Activated T-cell treated with anti-CD3 and anti-CD28 coated beads for 24 hours (primary cell): Measurements from ENCODE around the gene IL16.

Experiments used
- DNase-seq: peaks from one replicate; pipeline ENCODE4 v3.0.0-alpha.2; 2020; ENCODE audit warnings: low read depth

IL16 gene

GRCh38 chr15:81174792-81175327, 21.8 kb upstream of the IL16 start:
- DNase-seq, result no peak

GRCh38 chr15:81175496-81175895, 21.2 kb upstream of the IL16 start:
- no peak for DNase-seq

DNA sequence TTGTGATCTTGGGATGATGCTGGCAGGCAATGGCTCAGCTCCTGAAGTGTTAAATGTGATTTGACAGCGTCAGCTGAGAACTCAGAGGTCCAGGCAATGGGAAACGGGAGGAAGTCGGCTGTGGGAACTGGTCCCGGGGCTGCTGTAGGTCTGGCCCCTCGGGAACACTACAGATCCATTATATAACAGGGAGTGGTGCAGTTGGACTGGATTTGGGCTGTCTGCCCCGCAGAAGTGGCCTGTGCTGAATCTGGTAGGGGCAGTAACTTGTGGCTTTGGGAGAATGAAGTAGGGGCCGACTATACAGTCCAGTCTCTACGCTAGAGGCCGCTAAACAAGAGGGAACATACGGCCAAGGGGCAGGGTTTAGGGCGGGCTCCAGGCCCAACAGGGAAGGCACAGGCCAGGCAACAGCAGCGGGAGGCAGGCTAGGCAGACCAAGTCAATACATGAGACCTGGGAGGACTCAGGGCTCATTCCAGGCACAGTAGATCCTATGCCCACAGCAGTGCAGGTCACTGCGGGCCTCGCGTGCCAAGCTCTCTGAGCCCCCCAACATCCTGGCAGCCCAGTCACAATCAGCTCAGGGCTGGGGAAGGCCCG, 20.3 kb upstream of the IL16 start:
- no peak for DNase-seq

GRCh38 chr15:81178365-81178764, 18.3 kb upstream of the IL16 start:
- no peak for DNase-seq

DNA sequence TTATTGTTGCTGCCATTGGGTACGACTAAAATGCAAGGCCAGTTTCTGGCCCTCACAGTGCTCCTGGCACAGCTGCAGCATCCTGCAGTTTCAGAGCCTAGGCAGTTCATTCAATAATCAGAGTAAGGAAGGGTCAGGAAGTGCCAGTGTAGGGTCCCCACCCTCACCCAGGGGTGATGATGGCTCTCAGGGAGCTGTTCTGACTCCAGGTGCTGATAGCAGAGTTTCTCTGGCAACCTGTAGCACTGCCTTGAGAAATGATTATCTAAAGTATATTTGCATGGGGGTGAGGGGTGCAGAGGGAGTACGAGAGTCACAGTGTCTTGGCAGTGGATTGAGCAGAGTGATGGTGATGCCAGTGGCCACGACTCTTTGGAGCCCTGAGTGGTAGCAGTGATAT, 15.5 kb upstream of the IL16 start:
- DNase-seq, result no peak

GRCh38 chr15:81182031-81182755, 14.5 kb upstream of the IL16 start:
- DNase-seq, result no peak

DNA sequence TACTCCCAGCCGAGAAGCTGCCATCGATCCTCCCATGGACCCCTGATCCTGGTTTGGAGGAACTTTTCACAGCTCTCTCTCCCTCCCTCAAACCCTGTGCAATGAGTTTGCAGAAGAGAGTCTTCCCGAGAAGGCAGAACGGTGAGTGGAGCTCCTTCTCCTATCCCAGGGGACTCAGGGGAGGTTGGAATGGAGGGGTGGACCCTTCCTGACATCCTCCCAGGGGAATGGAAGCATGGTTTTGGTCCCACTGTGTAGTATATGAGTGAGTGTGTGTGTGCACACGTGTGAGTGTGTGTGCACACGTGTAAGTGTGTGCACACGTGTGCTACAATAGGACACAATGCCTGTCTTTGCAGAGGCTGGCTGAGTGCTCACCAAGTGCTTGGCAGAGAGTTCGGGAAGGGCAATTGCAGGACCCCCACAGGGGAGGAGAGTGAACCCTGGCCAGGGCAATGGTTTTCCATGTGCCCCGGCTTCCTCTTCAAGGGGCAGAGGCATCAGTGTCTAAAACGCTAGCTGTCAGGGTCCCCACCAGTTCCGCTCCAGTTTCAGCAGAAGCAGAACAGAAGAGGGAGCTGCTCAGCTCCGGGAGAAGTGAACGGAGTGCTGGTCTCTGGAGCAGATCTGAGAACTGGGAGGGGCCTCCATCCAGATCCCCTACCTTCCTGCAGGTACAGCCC, 13.8 kb upstream of the IL16 start:
- no peak for DNase-seq

- DNase-seq, result no peak
Measured at GRCh38 chr15:81183439-81183775, 13.3 kb upstream of the IL16 start.

- no peak for DNase-seq
Measured at GRCh38 chr15:81184188-81184587, 12.5 kb upstream of the IL16 start.

DNA sequence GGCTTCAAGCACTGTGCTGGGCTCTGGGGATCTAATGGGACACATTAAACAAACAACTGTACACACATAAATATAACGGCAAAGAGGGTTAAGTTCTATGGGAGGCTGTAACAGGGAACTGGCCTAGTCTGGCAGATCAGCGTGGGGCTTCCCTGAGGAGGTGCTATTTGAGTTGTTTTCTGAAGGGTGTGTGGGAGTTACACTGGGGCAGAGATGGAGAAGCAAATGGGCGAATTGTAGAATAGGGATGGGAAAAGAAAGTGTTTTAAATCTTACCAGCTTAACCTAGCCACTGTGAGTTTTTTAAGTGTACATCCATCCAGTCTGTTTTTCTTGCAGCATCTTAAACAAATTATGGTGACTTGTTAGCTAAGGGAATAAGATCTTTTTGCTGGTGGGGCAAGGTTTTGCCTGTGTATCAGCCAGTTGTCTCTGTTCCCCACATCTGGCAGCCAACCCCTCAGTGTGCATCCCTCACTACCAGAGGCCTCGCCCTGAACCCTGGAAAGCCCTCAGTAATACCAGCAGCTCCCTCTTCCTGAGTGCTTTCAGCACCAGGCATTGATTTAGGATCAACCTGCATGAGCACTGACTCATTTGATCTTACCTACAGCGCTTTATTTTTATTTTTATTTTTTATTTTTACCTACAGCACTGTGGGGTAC, 10.9 kb upstream of the IL16 start:
- DNase-seq, result no peak

DNA sequence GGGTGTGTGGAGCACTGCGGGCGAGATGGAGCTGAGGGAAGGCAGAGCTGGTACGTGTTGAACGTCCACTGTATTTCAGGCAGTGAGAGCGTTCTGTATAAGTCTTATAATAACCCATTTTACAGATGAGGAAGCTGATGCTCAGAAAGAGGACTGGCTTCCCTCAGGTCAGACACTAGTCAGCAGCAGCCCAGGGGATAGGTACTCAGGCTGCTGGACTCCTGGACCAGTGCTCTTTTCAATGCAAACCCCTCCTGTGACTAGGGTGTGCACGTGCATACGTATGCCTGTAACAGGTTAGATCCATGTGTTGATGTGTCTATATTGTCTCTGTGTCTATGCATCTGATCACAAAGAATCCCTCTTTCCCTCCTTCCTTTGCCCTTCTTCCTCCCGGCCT, 8.3 kb upstream of the IL16 start:
- no peak for DNase-seq

GRCh38 chr15:81189583-81190283, 6.9 kb upstream of the IL16 start:
- no peak for DNase-seq

GRCh38 chr15:81190922-81191507, 5.7 kb upstream of the IL16 start:
- DNase-seq, result no peak

DNA sequence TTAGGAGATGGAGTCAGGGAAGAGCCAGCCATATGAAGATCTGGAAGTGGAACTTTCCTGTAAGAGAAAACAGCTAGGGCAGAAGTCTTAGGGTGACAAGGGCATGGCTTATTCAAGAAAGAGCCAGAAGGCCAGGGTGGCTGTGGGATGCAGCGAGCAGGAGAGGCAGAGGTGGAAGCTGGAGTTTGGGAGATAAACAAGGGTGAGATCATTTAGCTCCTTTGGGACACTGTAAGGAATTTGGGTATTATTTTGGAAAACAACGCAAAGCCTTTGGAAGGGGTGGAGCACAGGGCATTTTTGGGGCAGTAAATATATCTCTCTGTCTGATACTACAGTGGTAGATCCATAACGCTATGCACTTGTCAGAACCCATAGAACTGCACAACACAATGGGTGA, 5.0 kb upstream of the IL16 start:
- DNase-seq, result no peak

DNA sequence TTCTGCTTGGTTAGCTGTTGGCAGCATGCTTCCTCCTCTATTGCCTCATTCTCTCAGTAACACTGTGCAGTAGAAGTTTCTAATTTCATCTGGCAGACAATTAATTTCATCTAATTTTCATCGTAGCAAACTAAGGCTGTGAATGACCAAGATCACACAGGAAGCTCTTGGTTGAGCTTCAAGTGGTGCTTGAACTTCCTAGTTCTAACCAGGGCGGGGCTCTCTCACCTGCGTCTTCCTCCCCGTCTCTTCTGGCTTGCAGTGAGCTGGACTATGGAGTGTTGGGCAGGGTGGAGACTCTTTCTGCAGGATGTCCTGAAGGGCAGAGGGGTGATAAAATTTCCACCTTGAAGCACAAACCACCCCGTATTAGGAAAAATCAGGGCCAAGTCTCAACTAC, 2.0 kb upstream of the IL16 start:
- no peak for DNase-seq

GRCh38 chr15:81195339-81195864, 1.3 kb upstream of the IL16 start:
- DNase-seq, result no peak

- no peak for DNase-seq
Measured at GRCh38 chr15:81197255-81197630, 564 bp downstream of the IL16 start.

- no peak for DNase-seq
Measured at GRCh38 chr15:81197688-81198281, 1.1 kb downstream of the IL16 start.

- no peak for DNase-seq
Measured at GRCh38 chr15:81199031-81199779, 2.5 kb downstream of the IL16 start.

DNA sequence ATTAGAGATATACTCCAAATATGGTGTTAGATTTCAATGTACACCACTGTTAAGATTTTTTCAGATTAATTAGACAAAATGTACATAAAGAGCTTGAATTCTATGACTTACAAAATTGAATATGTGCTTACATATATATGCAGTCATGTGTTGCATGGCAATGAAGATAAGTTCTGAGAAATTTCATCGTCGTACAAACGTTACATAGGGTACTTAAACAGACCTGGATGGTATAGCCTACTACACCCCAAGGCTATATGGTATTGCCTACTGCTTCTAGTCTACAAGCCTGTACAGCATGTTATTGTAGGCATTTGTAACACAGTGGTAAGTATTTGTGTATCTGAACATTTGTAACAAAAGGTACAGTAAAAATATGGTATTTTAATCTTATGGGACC, 9.3 kb downstream of the IL16 start:
- DNase-seq, result no peak
